ENCODE measurements around the gene LARP6.

- TF ChIP-seq CTCF (IDR thresholded peaks at IDR 0.05 in 4 of 5, conservative IDR thresholded peaks at IDR 0.05 in 1 of 5) = no peak
- TF ChIP-seq POLR2A (IDR thresholded peaks at IDR 0.05) = no peak
Measured at GRCh38 chr15:70783041-70783440, 70.9 kb downstream of the LARP6 start.

All from gastrocnemius medialis (tissue), 4 donors.